ENCODE data around the gene APCS. TPM values are rescaled to one million over a fixed set of nuclear protein-coding genes. Genes with fewer than 3 reads are reported as not detected.
A peak's percentile ranks its signal among the peaks of the same experiment; 100 is the strongest.

Gene APCS
- total and polyA plus RNA-seq, 2 donors (not counting 3 experiments of a cell fraction or from before 2014, with no cell fraction given) = not detected

- Histone ChIP-seq H3K9me3 (replicated peaks; ENCODE audit: control insufficient read depth, insufficient read depth, low read length) (no peaks in the 10 kb centered on the region), H3K4me2 (ENCODE audit: insufficient read depth, low read length) (no peak overlapping the region), H3K79me2 (ENCODE audit: control insufficient read depth, insufficient read depth, low read length) (no peaks in the 10 kb centered on the region), H3K9me1 (replicated peaks; ENCODE audit: control insufficient read depth, extremely low read depth, insufficient read depth, low read length) (no peaks in the 10 kb centered on the region), H3K27ac (ENCODE audit: insufficient read depth, low read depth, low read length) (no peak overlapping the region), H3K9ac (replicated peaks; ENCODE audit: extremely low read depth, insufficient read depth, low read length) (no peak overlapping the region), H3K4me3 (replicated peaks in 1 of 3; ENCODE audit: insufficient read depth in 1 of 3, low read depth in 1 of 3, low read length in 3 of 3) (no peak overlapping the region), H2AFZ (ENCODE audit: low read depth, low read length) (no peak overlapping the region), H3K4me1 (ENCODE audit: control insufficient read depth, extremely low read depth, insufficient read depth, low read length) (peaks cover 19% of the 10 kb centered on the region), H3K27me3 (ENCODE audit: control insufficient read depth in 2 of 2, insufficient read depth in 2 of 2, low read length in 2 of 2) (no peaks in the 10 kb centered on the region), H4K20me1 (replicated peaks; ENCODE audit: control insufficient read depth, extremely low read depth, insufficient read depth, low read length) (no peaks in the 10 kb centered on the region), H3K36me3 (ENCODE audit: control insufficient read depth in 2 of 2, extremely low read depth in 1 of 2, insufficient read depth in 2 of 2, low read length in 2 of 2) (no peaks in the 10 kb centered on the region)
- CTCF ChIA-PET = no interaction called here
- POLR2A ChIA-PET = no interaction called here
- dilution Hi-C loops (cut with MboI; ENCODE audit: extremely low pct_ligation_motif_present, low sequenced_read_pairs) (no loop called here), intact Hi-C loops (cut with micrococcal nuclease) (loop anchor here (10.0 kb wide), 1 partner anchor 577 kb away; no protein-coding TSS in a partner anchor)
- no TSS peak for BruUV-seq (replicated peaks)
- no peak for DNase-seq (ENCODE audit: low read depth, low spot score)
- no peak for FAIRE-seq
- no peak for TF ChIP-seq MYC (IDR thresholded peaks at IDR 0.05; ENCODE audit: low read depth, low read length)
- TF ChIP-seq POLR2A (IDR thresholded peaks at IDR 0.05; ENCODE audit: low read depth, low read length) = no peak
- TF ChIP-seq FOS (IDR thresholded peaks at IDR 0.05; ENCODE audit: borderline replicate concordance, insufficient read depth, low read length) = no peak
- no peak for TF ChIP-seq MAX (IDR thresholded peaks at IDR 0.05; ENCODE audit: insufficient read depth, insufficient read length)
These were observed 4.4 kb downstream of the APCS start for GRCh38 chr1:159591981-159592380.

GRCh38 chr1:159594625-159595405, 7.2 kb downstream of the APCS start:
- dilution Hi-C loops (cut with MboI; ENCODE audit: extremely low pct_ligation_motif_present, low sequenced_read_pairs) = no loop called here
- Histone ChIP-seq H3K9me1 (replicated peaks; ENCODE audit: control insufficient read depth, extremely low read depth, insufficient read depth, low read length) (no peaks in the 10 kb centered on the region), H3K79me2 (ENCODE audit: control insufficient read depth, insufficient read depth, low read length) (no peaks in the 10 kb centered on the region), H3K36me3 (ENCODE audit: control insufficient read depth in 2 of 2, extremely low read depth in 1 of 2, insufficient read depth in 2 of 2, low read length in 2 of 2) (no peaks in the 10 kb centered on the region), H3K4me1 (ENCODE audit: control insufficient read depth, extremely low read depth, insufficient read depth, low read length) (peaks cover 40% of the 10 kb centered on the region), H3K27me3 (ENCODE audit: control insufficient read depth in 2 of 2, insufficient read depth in 2 of 2, low read length in 2 of 2) (no peaks in the 10 kb centered on the region), H3K9ac (replicated peaks; ENCODE audit: extremely low read depth, insufficient read depth, low read length) (peak overlapping the region; percentile 8), H3K27ac (ENCODE audit: insufficient read depth, low read depth, low read length) (peak overlapping the region; percentile 69), H3K9me3 (replicated peaks; ENCODE audit: control insufficient read depth, insufficient read depth, low read length) (no peaks in the 10 kb centered on the region), H3K4me3 (replicated peaks in 1 of 3; ENCODE audit: insufficient read depth in 1 of 3, low read depth in 1 of 3, low read length in 3 of 3) (no peak overlapping the region), H2AFZ (ENCODE audit: low read depth, low read length) (peak overlapping the region; percentile 74), H3K4me2 (ENCODE audit: insufficient read depth, low read length) (peak overlapping the region; percentile 27), H4K20me1 (replicated peaks; ENCODE audit: control insufficient read depth, extremely low read depth, insufficient read depth, low read length) (no peaks in the 10 kb centered on the region)
- CTCF ChIA-PET = interaction anchor here (1.6 kb wide), 1 partner anchor 180 kb away, joined by 3 read pairs; no protein-coding TSS in a partner anchor
- POLR2A ChIA-PET = interaction anchor here (1.3 kb wide), 1 partner anchor 84 kb away, joined by 4 read pairs; no protein-coding TSS in a partner anchor
- no TSS peak for BruUV-seq (replicated peaks)
- intact Hi-C loops (cut with micrococcal nuclease) = loop anchor here (2.0 to 10.0 kb wide), 4 partner anchors 188 to 580 kb away; no protein-coding TSS in a partner anchor
- DNase-seq (ENCODE audit: low read depth, low spot score) = peak; percentile 85
- FAIRE-seq = peak; percentile 70
- TF ChIP-seq MAX (IDR thresholded peaks at IDR 0.05; ENCODE audit: insufficient read depth, insufficient read length) = no peak
- TF ChIP-seq GATA2 (IDR thresholded peaks at IDR 0.05; ENCODE audit: insufficient read depth, insufficient read length, low read depth, low read length) = peak; percentile 55

Data from endothelial cell of umbilical vein (primary cell).